ENCODE measurements around the gene GDAP1L1. TPM values are rescaled to one million over a fixed set of nuclear protein-coding genes. Genes with fewer than 3 reads are reported as not detected.

The GDAP1L1 gene
- total RNA-seq, 1 donor from 2014 or later: 1.1 TPM

- TF ChIP-seq CTCF (IDR thresholded peaks at IDR 0.05; ENCODE audit: unreplicated experiment): peak; percentile 88
- Mint-ChIP-seq H3K36me3 (ENCODE audit: insufficient read depth) (no peaks in the 10 kb centered on the region), H3K27ac (no peak overlapping the region), H3K9me3 (ENCODE audit: low read depth) (no peaks in the 10 kb centered on the region), H3K4me3 (ENCODE audit: low read depth) (no peak overlapping the region), H3K4me1 (ENCODE audit: low read depth) (peaks cover 4% of the 10 kb centered on the region), H3K27me3 (peaks cover 37% of the 10 kb centered on the region)
- peak; percentile 82 for DNase-seq (ENCODE audit: low spot score, unreplicated experiment)
Measured at GRCh38 chr20:44247586-44248409, 690 bp downstream of the GDAP1L1 start.

GRCh38 chr20:44248410-44248759 lies 1.3 kb downstream of the GDAP1L1 start:
- no peak for DNase-seq (ENCODE audit: low spot score, unreplicated experiment)
- Mint-ChIP-seq H3K27ac (no peak overlapping the region), H3K27me3 (peaks cover 40% of the 10 kb centered on the region), H3K9me3 (ENCODE audit: low read depth) (no peaks in the 10 kb centered on the region), H3K4me1 (ENCODE audit: low read depth) (peaks cover 4% of the 10 kb centered on the region), H3K4me3 (ENCODE audit: low read depth) (no peak overlapping the region), H3K36me3 (ENCODE audit: insufficient read depth) (no peaks in the 10 kb centered on the region)
- TF ChIP-seq CTCF (IDR thresholded peaks at IDR 0.05; ENCODE audit: unreplicated experiment): no peak

- H3K4me1 Mint-ChIP-seq (ENCODE audit: low read depth): peaks cover 4% of the 10 kb centered on the region
- no peak for TF ChIP-seq CTCF (IDR thresholded peaks at IDR 0.05; ENCODE audit: unreplicated experiment)
- no peak overlapping the region for H3K4me3 Mint-ChIP-seq (ENCODE audit: low read depth)
- H3K9me3 Mint-ChIP-seq (ENCODE audit: low read depth): no peaks in the 10 kb centered on the region
- peaks cover 19% of the 10 kb centered on the region for H3K27me3 Mint-ChIP-seq
- DNase-seq (ENCODE audit: low spot score, unreplicated experiment): no peak
- no peak overlapping the region for H3K27ac Mint-ChIP-seq
- no peaks in the 10 kb centered on the region for H3K36me3 Mint-ChIP-seq (ENCODE audit: insufficient read depth)
Measured at GRCh38 chr20:44251284-44251683, 4.2 kb downstream of the GDAP1L1 start.

GRCh38 chr20:44253528-44253927 lies 6.4 kb downstream of the GDAP1L1 start:
- Mint-ChIP-seq H3K4me1 (ENCODE audit: low read depth) (no peaks in the 10 kb centered on the region), H3K9me3 (ENCODE audit: low read depth) (no peaks in the 10 kb centered on the region), H3K4me3 (ENCODE audit: low read depth) (no peak overlapping the region), H3K27me3 (peaks cover 4% of the 10 kb centered on the region), H3K27ac (no peak overlapping the region), H3K36me3 (ENCODE audit: insufficient read depth) (no peaks in the 10 kb centered on the region)
- TF ChIP-seq CTCF (IDR thresholded peaks at IDR 0.05; ENCODE audit: unreplicated experiment): no peak
- DNase-seq (ENCODE audit: low spot score, unreplicated experiment): no peak

GRCh38 chr20:44254073-44254472 lies 7.0 kb downstream of the GDAP1L1 start:
- Mint-ChIP-seq H3K27ac (no peak overlapping the region), H3K4me3 (ENCODE audit: low read depth) (no peak overlapping the region), H3K27me3 (peaks cover 4% of the 10 kb centered on the region), H3K4me1 (ENCODE audit: low read depth) (no peaks in the 10 kb centered on the region), H3K36me3 (ENCODE audit: insufficient read depth) (no peaks in the 10 kb centered on the region), H3K9me3 (ENCODE audit: low read depth) (no peaks in the 10 kb centered on the region)
- TF ChIP-seq CTCF (IDR thresholded peaks at IDR 0.05; ENCODE audit: unreplicated experiment): no peak
- no peak for DNase-seq (ENCODE audit: low spot score, unreplicated experiment)
